ENCODE data around the gene QRSL1. TPM values are rescaled to one million over a fixed set of nuclear protein-coding genes. Genes with fewer than 3 reads are reported as not detected.

QRSL1 gene
- total RNA-seq, 1 experiment from 2014 or later: 14.0 TPM

- Mint-ChIP-seq H3K4me3 (ENCODE audit: unreplicated experiment) (no peak overlapping the region), H3K27me3 (ENCODE audit: insufficient read depth, unreplicated experiment) (no peaks in the 10 kb centered on the region), H3K4me1 (ENCODE audit: insufficient read depth, unreplicated experiment) (no peaks in the 10 kb centered on the region), H3K27ac (ENCODE audit: low read depth, unreplicated experiment) (no peak overlapping the region), H3K36me3 (ENCODE audit: insufficient read depth, unreplicated experiment) (peaks cover 8% of the 10 kb centered on the region), H3K9me3 (ENCODE audit: unreplicated experiment) (no peaks in the 10 kb centered on the region)
- no peak for DNase-seq (ENCODE audit: unreplicated experiment)
- intact Hi-C loops (cut with micrococcal nuclease): no loop called here
- no peak for TF ChIP-seq CTCF (IDR thresholded peaks at IDR 0.05; ENCODE audit: unreplicated experiment)
- no TSS peak for BruUV-seq (replicated peaks)
- POLR2A ChIA-PET: interaction anchor here (0.6 to 1.2 kb wide), 5 partner anchors 11 to 129 kb away, joined by 3 to 6 read pairs (median 3); no protein-coding TSS in a partner anchor
- CTCF ChIA-PET: interaction anchor here (0.5 to 0.6 kb wide), 2 partner anchors 123 to 226 kb away, joined by 3 to 5 read pairs; no protein-coding TSS in a partner anchor
Observed at GRCh38 chr6:106670236-106670635, 40.9 kb downstream of the QRSL1 start.

GRCh38 chr6:106671651-106672050 lies 42.3 kb downstream of the QRSL1 start:
- Mint-ChIP-seq H3K4me3 (ENCODE audit: unreplicated experiment) (no peak overlapping the region), H3K27me3 (ENCODE audit: insufficient read depth, unreplicated experiment) (no peaks in the 10 kb centered on the region), H3K36me3 (ENCODE audit: insufficient read depth, unreplicated experiment) (no peaks in the 10 kb centered on the region), H3K4me1 (ENCODE audit: insufficient read depth, unreplicated experiment) (no peaks in the 10 kb centered on the region), H3K27ac (ENCODE audit: low read depth, unreplicated experiment) (no peak overlapping the region), H3K9me3 (ENCODE audit: unreplicated experiment) (no peaks in the 10 kb centered on the region)
- intact Hi-C loops (cut with micrococcal nuclease): no loop called here
- TF ChIP-seq CTCF (IDR thresholded peaks at IDR 0.05; ENCODE audit: unreplicated experiment): no peak
- ChIA-PET POLR2A (no interaction called here), CTCF (no interaction called here)
- no TSS peak for BruUV-seq (replicated peaks)
- no peak for DNase-seq (ENCODE audit: unreplicated experiment)

GRCh38 chr6:106674541-106675229 lies 45.3 kb downstream of the QRSL1 start:
- Mint-ChIP-seq H3K27ac (ENCODE audit: low read depth, unreplicated experiment) (no peak overlapping the region), H3K4me1 (ENCODE audit: insufficient read depth, unreplicated experiment) (peaks cover 5% of the 10 kb centered on the region), H3K27me3 (ENCODE audit: insufficient read depth, unreplicated experiment) (no peaks in the 10 kb centered on the region), H3K9me3 (ENCODE audit: unreplicated experiment) (no peaks in the 10 kb centered on the region), H3K36me3 (ENCODE audit: insufficient read depth, unreplicated experiment) (no peaks in the 10 kb centered on the region), H3K4me3 (ENCODE audit: unreplicated experiment) (no peak overlapping the region)
- ChIA-PET POLR2A (no interaction called here), CTCF (no interaction called here)
- intact Hi-C loops (cut with micrococcal nuclease): no loop called here
- no peak for DNase-seq (ENCODE audit: unreplicated experiment)
- no peak for TF ChIP-seq CTCF (IDR thresholded peaks at IDR 0.05; ENCODE audit: unreplicated experiment)
- no TSS peak for BruUV-seq (replicated peaks)

GRCh38 chr6:106677282-106677681 lies 47.9 kb downstream of the QRSL1 start:
- CTCF ChIA-PET: no interaction called here
- H3K27me3 Mint-ChIP-seq (ENCODE audit: insufficient read depth, unreplicated experiment): no peaks in the 10 kb centered on the region
- no peak overlapping the region for H3K4me3 Mint-ChIP-seq (ENCODE audit: unreplicated experiment)
- POLR2A ChIA-PET: no interaction called here
- no peaks in the 10 kb centered on the region for H3K9me3 Mint-ChIP-seq (ENCODE audit: unreplicated experiment)
- peaks cover 5% of the 10 kb centered on the region for H3K4me1 Mint-ChIP-seq (ENCODE audit: insufficient read depth, unreplicated experiment)
- no peak for TF ChIP-seq CTCF (IDR thresholded peaks at IDR 0.05; ENCODE audit: unreplicated experiment)
- H3K27ac Mint-ChIP-seq (ENCODE audit: low read depth, unreplicated experiment): no peak overlapping the region
- H3K36me3 Mint-ChIP-seq (ENCODE audit: insufficient read depth, unreplicated experiment): no peaks in the 10 kb centered on the region
- no TSS peak for BruUV-seq (replicated peaks)
- no peak for DNase-seq (ENCODE audit: unreplicated experiment)
- intact Hi-C loops (cut with micrococcal nuclease): no loop called here

Measured in MCF 10A (cell line).